Measurements from ENCODE around the gene TOM1. TPM values are rescaled to one million over a fixed set of nuclear protein-coding genes. Genes with fewer than 3 reads are reported as not detected.

TOM1 gene
- total and polyA plus RNA-seq, 10 of the 15 experiments (the other 5 are each of a cell fraction or from before 2014, with no cell fraction given), result 2.2 to 64.6 (median 40.3) TPM

DNA sequence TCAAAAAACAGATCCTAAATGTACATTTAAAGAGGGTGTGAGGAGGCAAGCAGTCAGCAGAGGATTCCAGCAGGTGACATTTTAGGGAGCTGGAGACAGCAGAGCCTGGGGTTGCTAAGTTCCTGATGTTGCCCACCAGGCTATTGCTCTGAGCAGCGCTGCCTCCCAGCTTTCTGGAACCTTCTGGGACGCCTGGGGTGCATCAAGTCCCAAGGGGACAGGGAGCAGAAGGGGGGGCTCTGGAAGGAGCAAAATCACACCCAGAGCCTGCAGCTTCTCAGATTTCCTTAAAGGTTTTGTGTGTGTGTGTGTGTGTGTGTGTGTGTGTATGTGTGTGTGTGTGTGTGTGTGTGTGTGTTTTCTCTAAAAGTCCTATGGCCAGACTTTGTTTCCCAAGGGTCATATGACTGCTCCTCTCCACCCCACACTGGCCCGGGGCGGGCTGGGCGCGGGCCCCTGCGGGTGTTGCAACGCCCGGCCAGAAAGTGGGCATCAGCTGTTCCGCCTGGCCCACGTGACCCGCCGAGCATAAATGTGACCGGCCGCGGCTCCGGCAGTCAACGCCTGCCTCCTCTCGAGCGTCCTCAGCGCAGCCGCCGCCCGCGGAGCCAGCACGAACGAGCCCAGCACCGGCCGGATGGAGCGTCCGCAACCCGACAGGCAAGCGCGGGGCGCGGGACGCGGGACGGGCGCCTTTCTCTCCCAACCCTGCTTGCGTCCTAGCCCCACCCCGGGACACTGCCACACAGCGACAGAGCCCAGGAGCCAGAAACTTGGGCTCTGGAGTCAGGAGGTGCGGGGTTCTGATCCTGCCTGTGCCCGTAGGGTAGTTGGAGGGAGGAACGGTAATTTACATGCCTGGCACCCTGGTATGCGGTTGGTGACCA is 81.1 kb downstream of the TOM1 start, which contains the start of gene HMOX1 (continued):
- no peak for TF ChIP-seq MYB (IDR thresholded peaks at IDR 0.05; ENCODE audit: borderline replicate concordance, low read depth, low read length)
- TF ChIP-seq STAT1 (conservative IDR thresholded peaks at IDR 0.05), result no peak
- peak; percentile 89 for TF ChIP-seq MAX (IDR thresholded peaks at IDR 0.05; ENCODE audit: low read depth, low read length)
- peak; percentile 40; the same call in 1 of the 2 replicates for TF ChIP-seq ZNF207 (IDR thresholded peaks at IDR 0.05; ENCODE audit: borderline replicate concordance)
- TF ChIP-seq ZNF622 (IDR thresholded peaks at IDR 0.05), result no peak
- TF ChIP-seq YY1 (IDR thresholded peaks at IDR 0.05; ENCODE audit: low read depth, low read length), result 0 out of 2 replicates have a peak, but pooled peaks have one; percentile 20
- TF ChIP-seq RB1 (IDR thresholded peaks at IDR 0.05; ENCODE audit: borderline replicate concordance), result 0 out of 2 replicates have a peak, but pooled peaks have one; percentile 84
- TF ChIP-seq RAD21 (IDR thresholded peaks at IDR 0.05; ENCODE audit: insufficient read depth, low read depth, low read length), result 0 out of 2 replicates have a peak, but pooled peaks have one; percentile 6
- peak; percentile 87 for TF ChIP-seq POLR2AphosphoS5 (IDR thresholded peaks at IDR 0.05; ENCODE audit: low read length)
- TF ChIP-seq TAF1 (IDR thresholded peaks at IDR 0.05; ENCODE audit: borderline replicate concordance, low read depth, low read length), result peak; percentile 75; the same call in 1 of the 2 replicates
- 0 out of 2 replicates have a peak, but pooled peaks have one; percentile 22 for TF ChIP-seq MLLT1 (IDR thresholded peaks at IDR 0.05)
- TF ChIP-seq TCF3 (IDR thresholded peaks at IDR 0.05; ENCODE audit: borderline replicate concordance, insufficient read depth, low read depth, low read length), result no peak
- peak; percentile 67 for TF ChIP-seq NR2F1 (conservative IDR thresholded peaks at IDR 0.05)
- TF ChIP-seq PAX8 (IDR thresholded peaks at IDR 0.05), result no peak
- TF ChIP-seq, protein P1, sequence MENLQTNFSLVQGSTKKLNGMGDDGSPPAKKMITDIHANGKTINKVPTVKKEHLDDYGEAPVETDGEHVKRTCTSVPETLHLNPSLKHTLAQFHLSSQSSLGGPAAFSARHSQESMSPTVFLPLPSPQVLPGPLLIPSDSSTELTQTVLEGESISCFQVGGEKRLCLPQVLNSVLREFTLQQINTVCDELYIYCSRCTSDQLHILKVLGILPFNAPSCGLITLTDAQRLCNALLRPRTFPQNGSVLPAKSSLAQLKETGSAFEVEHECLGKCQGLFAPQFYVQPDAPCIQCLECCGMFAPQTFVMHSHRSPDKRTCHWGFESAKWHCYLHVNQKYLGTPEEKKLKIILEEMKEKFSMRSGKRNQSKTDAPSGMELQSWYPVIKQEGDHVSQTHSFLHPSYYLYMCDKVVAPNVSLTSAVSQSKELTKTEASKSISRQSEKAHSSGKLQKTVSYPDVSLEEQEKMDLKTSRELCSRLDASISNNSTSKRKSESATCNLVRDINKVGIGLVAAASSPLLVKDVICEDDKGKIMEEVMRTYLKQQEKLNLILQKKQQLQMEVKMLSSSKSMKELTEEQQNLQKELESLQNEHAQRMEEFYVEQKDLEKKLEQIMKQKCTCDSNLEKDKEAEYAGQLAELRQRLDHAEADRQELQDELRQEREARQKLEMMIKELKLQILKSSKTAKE (IDR thresholded peaks at IDR 0.05; ENCODE audit: low read depth, poor library complexity, severe bottlenecking), result peak; percentile 21
- no peak for TF ChIP-seq ETV6 (conservative IDR thresholded peaks at IDR 0.05 in 1 of 2, IDR thresholded peaks at IDR 0.05 in 1 of 2; ENCODE audit: borderline replicate concordance in 1 of 2, low read depth in 1 of 2)
- TF ChIP-seq POLR2A (IDR thresholded peaks at IDR 0.05; ENCODE audit: low read depth, low read length), result peak; percentile 93
- TF ChIP-seq, protein P2, sequence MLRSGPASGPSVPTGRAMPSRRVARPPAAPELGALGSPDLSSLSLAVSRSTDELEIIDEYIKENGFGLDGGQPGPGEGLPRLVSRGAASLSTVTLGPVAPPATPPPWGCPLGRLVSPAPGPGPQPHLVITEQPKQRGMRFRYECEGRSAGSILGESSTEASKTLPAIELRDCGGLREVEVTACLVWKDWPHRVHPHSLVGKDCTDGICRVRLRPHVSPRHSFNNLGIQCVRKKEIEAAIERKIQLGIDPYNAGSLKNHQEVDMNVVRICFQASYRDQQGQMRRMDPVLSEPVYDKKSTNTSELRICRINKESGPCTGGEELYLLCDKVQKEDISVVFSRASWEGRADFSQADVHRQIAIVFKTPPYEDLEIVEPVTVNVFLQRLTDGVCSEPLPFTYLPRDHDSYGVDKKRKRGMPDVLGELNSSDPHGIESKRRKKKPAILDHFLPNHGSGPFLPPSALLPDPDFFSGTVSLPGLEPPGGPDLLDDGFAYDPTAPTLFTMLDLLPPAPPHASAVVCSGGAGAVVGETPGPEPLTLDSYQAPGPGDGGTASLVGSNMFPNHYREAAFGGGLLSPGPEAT (IDR thresholded peaks at IDR 0.05; ENCODE audit: low read depth), result no peak
- TF ChIP-seq, protein P3, sequence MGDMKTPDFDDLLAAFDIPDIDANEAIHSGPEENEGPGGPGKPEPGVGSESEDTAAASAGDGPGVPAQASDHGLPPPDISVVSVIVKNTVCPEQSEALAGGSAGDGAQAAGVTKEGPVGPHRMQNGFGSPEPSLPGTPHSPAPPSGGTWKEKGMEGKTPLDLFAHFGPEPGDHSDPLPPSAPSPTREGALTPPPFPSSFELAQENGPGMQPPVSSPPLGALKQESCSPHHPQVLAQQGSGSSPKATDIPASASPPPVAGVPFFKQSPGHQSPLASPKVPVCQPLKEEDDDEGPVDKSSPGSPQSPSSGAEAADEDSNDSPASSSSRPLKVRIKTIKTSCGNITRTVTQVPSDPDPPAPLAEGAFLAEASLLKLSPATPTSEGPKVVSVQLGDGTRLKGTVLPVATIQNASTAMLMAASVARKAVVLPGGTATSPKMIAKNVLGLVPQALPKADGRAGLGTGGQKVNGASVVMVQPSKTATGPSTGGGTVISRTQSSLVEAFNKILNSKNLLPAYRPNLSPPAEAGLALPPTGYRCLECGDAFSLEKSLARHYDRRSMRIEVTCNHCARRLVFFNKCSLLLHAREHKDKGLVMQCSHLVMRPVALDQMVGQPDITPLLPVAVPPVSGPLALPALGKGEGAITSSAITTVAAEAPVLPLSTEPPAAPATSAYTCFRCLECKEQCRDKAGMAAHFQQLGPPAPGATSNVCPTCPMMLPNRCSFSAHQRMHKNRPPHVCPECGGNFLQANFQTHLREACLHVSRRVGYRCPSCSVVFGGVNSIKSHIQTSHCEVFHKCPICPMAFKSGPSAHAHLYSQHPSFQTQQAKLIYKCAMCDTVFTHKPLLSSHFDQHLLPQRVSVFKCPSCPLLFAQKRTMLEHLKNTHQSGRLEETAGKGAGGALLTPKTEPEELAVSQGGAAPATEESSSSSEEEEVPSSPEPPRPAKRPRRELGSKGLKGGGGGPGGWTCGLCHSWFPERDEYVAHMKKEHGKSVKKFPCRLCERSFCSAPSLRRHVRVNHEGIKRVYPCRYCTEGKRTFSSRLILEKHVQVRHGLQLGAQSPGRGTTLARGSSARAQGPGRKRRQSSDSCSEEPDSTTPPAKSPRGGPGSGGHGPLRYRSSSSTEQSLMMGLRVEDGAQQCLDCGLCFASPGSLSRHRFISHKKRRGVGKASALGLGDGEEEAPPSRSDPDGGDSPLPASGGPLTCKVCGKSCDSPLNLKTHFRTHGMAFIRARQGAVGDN (IDR thresholded peaks at IDR 0.05), result peak; percentile 82
- TF ChIP-seq DPF2 (IDR thresholded peaks at IDR 0.05), result peak; percentile 70

Measured in GM12878 (cell line).